Gastroesophageal sphincter (tissue), 3 donors: Measurements from ENCODE around the gene CASP3.

Experiments used
- EP300 ChIP-seq: sonication (generic); formaldehyde crosslinking; IDR thresholded peaks from one replicate; pipeline ENCODE4 v1.6.1; 2017; ENCODE audit warnings: antibody characterized with exemption, mild to moderate bottlenecking
- POLR2A ChIP-seq, 2 donors: fragments of 450-650 bp; IDR thresholded peaks; one replicate each; pipeline ENCODE4 v1.6.1; 2017; ENCODE audit warnings: antibody characterized with exemption in 2 of 2, mild to moderate bottlenecking in 2 of 2, moderate library complexity in 1 of 2
- POLR2AphosphoS5 ChIP-seq: sonication (generic); formaldehyde crosslinking; IDR thresholded peaks from one replicate; pipeline ENCODE4 v1.6.1; 2017; ENCODE audit warnings: antibody characterized with exemption
- TF ChIP-seq, protein P1 (sequence below), 4 experiments: fragments of 200-600 bp in 2 of 4; fragments of 450-650 bp in 2 of 4; sonication (generic) in 1 of 4; IDR thresholded peaks; one replicate each; pipeline ENCODE4 v1.5.1; 2017 to 2019; ENCODE audit warnings: antibody characterized with exemption in 4 of 4, mild to moderate bottlenecking in 2 of 4, moderate library complexity in 2 of 4

DNA sequence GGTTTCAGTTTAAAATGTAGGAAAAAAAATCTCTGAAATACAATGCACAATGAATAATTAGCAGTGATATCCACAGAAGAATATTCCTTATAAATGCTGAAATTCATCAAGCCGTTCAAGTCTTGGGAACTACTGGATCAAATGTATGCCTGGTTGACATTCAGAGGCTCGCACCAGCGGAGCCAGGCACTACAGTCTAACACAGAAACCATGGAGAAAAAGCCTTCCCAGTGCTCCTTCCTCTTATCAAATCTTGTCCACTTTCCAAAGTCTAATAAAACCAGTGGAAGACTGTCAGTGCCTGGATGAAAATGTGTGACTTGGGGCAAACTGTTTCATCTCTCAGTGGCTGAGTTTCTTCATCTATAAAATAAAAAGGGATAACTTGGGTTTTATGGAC, 48.7 kb upstream of the CASP3 start:
- TF ChIP-seq, protein P1, sequence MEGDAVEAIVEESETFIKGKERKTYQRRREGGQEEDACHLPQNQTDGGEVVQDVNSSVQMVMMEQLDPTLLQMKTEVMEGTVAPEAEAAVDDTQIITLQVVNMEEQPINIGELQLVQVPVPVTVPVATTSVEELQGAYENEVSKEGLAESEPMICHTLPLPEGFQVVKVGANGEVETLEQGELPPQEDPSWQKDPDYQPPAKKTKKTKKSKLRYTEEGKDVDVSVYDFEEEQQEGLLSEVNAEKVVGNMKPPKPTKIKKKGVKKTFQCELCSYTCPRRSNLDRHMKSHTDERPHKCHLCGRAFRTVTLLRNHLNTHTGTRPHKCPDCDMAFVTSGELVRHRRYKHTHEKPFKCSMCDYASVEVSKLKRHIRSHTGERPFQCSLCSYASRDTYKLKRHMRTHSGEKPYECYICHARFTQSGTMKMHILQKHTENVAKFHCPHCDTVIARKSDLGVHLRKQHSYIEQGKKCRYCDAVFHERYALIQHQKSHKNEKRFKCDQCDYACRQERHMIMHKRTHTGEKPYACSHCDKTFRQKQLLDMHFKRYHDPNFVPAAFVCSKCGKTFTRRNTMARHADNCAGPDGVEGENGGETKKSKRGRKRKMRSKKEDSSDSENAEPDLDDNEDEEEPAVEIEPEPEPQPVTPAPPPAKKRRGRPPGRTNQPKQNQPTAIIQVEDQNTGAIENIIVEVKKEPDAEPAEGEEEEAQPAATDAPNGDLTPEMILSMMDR (IDR thresholded peaks at IDR 0.05): no peak
- TF ChIP-seq POLR2AphosphoS5 (no peak), POLR2A (IDR thresholded peaks at IDR 0.05) (no peak), EP300 (no peak)
